Liver (tissue), 3 donors: ENCODE measurements around the gene TOX2.

Experiments used
- CTCF ChIP-seq: fragments of 150-350 bp; IDR thresholded peaks from 2 replicates; pipeline ENCODE4 v1.5.1; 2017; ENCODE audit warnings: improper control_type of control experiment, low read depth, low read length; ENCODE audit not compliant: missing input control
- EGR1 ChIP-seq, 2 donors: IDR thresholded peaks; 2 replicates each; pipeline ENCODE4 v1.6.1; 2016 to 2018; ENCODE audit warnings: antibody characterized with exemption in 2 of 2, low read depth in 2 of 2
- FOXA1 ChIP-seq: IDR thresholded peaks from 2 replicates; pipeline ENCODE4 v1.6.1; 2016; ENCODE audit warnings: antibody characterized with exemption
- GABPA ChIP-seq, 2 donors: IDR thresholded peaks in 1 of 2; conservative IDR thresholded peaks in 1 of 2; 2 replicates each; pipeline ENCODE4 v1.6.1; 2016; ENCODE audit warnings: antibody characterized with exemption in 2 of 2, mild to moderate bottlenecking in 1 of 2, moderate library complexity in 1 of 2
- HNF4A ChIP-seq, 2 donors: conservative IDR thresholded peaks; 2 replicates each; pipeline ENCODE4 v1.6.1; 2016; ENCODE audit warnings: antibody characterized with exemption in 2 of 2, mild to moderate bottlenecking in 2 of 2
- HNF4G ChIP-seq: IDR thresholded peaks from 2 replicates; pipeline ENCODE4 v1.6.1; 2016; ENCODE audit warnings: antibody characterized with exemption
- JUND ChIP-seq, 2 donors: IDR thresholded peaks; 2 replicates each; pipeline ENCODE4 v1.6.1; 2016; ENCODE audit warnings: antibody characterized with exemption in 2 of 2
- MAX ChIP-seq: IDR thresholded peaks from 2 replicates; pipeline ENCODE4 v1.6.1; 2016; ENCODE audit warnings: antibody characterized with exemption
- RAD21 ChIP-seq, 2 donors: IDR thresholded peaks; 2 replicates each; pipeline ENCODE4 v1.6.1; 2016; ENCODE audit warnings: antibody characterized with exemption in 2 of 2, mild to moderate bottlenecking in 2 of 2
- TAF1 ChIP-seq: conservative IDR thresholded peaks from 2 replicates; pipeline ENCODE4 v1.6.1; 2016; ENCODE audit warnings: antibody characterized with exemption, mild to moderate bottlenecking
- YY1 ChIP-seq: IDR thresholded peaks from 2 replicates; pipeline ENCODE4 v1.6.1; 2016; ENCODE audit warnings: antibody characterized with exemption, mild to moderate bottlenecking
- ZBTB33 ChIP-seq: IDR thresholded peaks from 2 replicates; pipeline ENCODE4 v1.6.1; 2016; ENCODE audit warnings: antibody characterized with exemption
- TF ChIP-seq, protein P1 (sequence below): IDR thresholded peaks from 2 replicates; pipeline ENCODE4 v1.6.1; 2016; ENCODE audit warnings: antibody characterized with exemption, mild to moderate bottlenecking
- donor health status: healthy.
- donor health status: healthy.

- no peak for TF ChIP-seq CTCF
- TF ChIP-seq JUND (IDR thresholded peaks at IDR 0.05): no peak
- no peak for TF ChIP-seq RAD21 (IDR thresholded peaks at IDR 0.05)
- TF ChIP-seq YY1: no peak
- no peak for TF ChIP-seq GABPA (IDR thresholded peaks at IDR 0.05 in 1 of 2, conservative IDR thresholded peaks at IDR 0.05 in 1 of 2)
- TF ChIP-seq, protein P1, sequence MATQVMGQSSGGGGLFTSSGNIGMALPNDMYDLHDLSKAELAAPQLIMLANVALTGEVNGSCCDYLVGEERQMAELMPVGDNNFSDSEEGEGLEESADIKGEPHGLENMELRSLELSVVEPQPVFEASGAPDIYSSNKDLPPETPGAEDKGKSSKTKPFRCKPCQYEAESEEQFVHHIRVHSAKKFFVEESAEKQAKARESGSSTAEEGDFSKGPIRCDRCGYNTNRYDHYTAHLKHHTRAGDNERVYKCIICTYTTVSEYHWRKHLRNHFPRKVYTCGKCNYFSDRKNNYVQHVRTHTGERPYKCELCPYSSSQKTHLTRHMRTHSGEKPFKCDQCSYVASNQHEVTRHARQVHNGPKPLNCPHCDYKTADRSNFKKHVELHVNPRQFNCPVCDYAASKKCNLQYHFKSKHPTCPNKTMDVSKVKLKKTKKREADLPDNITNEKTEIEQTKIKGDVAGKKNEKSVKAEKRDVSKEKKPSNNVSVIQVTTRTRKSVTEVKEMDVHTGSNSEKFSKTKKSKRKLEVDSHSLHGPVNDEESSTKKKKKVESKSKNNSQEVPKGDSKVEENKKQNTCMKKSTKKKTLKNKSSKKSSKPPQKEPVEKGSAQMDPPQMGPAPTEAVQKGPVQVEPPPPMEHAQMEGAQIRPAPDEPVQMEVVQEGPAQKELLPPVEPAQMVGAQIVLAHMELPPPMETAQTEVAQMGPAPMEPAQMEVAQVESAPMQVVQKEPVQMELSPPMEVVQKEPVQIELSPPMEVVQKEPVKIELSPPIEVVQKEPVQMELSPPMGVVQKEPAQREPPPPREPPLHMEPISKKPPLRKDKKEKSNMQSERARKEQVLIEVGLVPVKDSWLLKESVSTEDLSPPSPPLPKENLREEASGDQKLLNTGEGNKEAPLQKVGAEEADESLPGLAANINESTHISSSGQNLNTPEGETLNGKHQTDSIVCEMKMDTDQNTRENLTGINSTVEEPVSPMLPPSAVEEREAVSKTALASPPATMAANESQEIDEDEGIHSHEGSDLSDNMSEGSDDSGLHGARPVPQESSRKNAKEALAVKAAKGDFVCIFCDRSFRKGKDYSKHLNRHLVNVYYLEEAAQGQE: no peak
- no peak for TF ChIP-seq FOXA1
- no peak for TF ChIP-seq TAF1
- TF ChIP-seq MAX: no peak
- TF ChIP-seq HNF4G: no peak
- no peak for TF ChIP-seq EGR1 (IDR thresholded peaks at IDR 0.05; ENCODE audit: low read depth in 2 of 2)
- TF ChIP-seq HNF4A (conservative IDR thresholded peaks at IDR 0.05): no peak
- TF ChIP-seq ZBTB33: no peak
Measured at GRCh38 chr20:44115181-44115580, 200.5 kb downstream of the TOX2 start.
